ES-I3 (cell line): Measurements from ENCODE around the gene CXCL16.

Experiments
- H3K36me3 ChIP-seq: 2 replicates; pipeline ENCODE4 v1.6.1; 2013; ENCODE audit warnings: mild to moderate bottlenecking, low read length, control low read depth, moderate library complexity; ENCODE audit not compliant: insufficient read depth
- H3K4me1 ChIP-seq: 2 replicates; pipeline ENCODE4 v1.6.1; 2013; ENCODE audit warnings: mild to moderate bottlenecking, control low read depth, low read length; ENCODE audit not compliant: insufficient read depth
- H3K9ac ChIP-seq: 2 replicates; pipeline ENCODE4 v1.6.1; 2013; ENCODE audit warnings: low read depth, mild to moderate bottlenecking, low read length, moderate library complexity
- H3K9me3 ChIP-seq: 2 replicates; pipeline ENCODE4 v1.6.1; 2013; ENCODE audit warnings: mild to moderate bottlenecking, low read length, moderate library complexity; ENCODE audit not compliant: control insufficient read depth, insufficient read depth

Gene CXCL16

GRCh38 chr17:4739122-4740024, at the start of gene CXCL16, which contains the start of gene ZMYND15:
TSS of gene CXCL16 (minus strand) at chr17:4739928. CDS start at chr17:4739339, 589 bp downstream.
TSS of gene ZMYND15 (plus strand) at chr17:4739833. CDS start at chr17:4740549, 716 bp downstream.
- H3K4me1 ChIP-seq = no peaks in the 10 kb centered on the region
- H3K36me3 ChIP-seq = no peaks in the 10 kb centered on the region
- H3K9ac ChIP-seq = peak within 1 kb of the TSS; percentile 70; the same call in 1 of the 2 replicates
- H3K9me3 ChIP-seq = no peaks in the 10 kb centered on the region

- H3K36me3 ChIP-seq = no peaks in the 10 kb centered on the region
- H3K4me1 ChIP-seq = 0 out of 2 replicates have a peak, but pooled peaks cover 4% of the 10 kb centered on the region
- peak within 1 kb of the TSS; percentile 89 for H3K9ac ChIP-seq
- no peaks in the 10 kb centered on the region for H3K9me3 ChIP-seq
Observed at GRCh38 chr17:4788807-4789700, 49.3 kb upstream of the CXCL16 start, which contains the start of gene GLTPD2. TSS of gene GLTPD2 (plus strand) at chr17:4788964. CDS start at chr17:4789012, 48 bp downstream.

- H3K9ac ChIP-seq = peak overlapping the region; percentile 89; the same call in 1 of the 2 replicates
- H3K4me1 ChIP-seq = 0 out of 2 replicates have a peak, but pooled peaks cover 4% of the 10 kb centered on the region
- H3K9me3 ChIP-seq = no peaks in the 10 kb centered on the region
- H3K36me3 ChIP-seq = no peaks in the 10 kb centered on the region
Observed at GRCh38 chr17:4788159-4788806, 48.6 kb upstream of the CXCL16 start.

GRCh38 chr17:4786516-4786915, 46.8 kb upstream of the CXCL16 start:
- Histone ChIP-seq H3K4me1 (0 out of 2 replicates have a peak, but pooled peaks cover 4% of the 10 kb centered on the region), H3K9ac (no peak overlapping the region), H3K36me3 (no peaks in the 10 kb centered on the region), H3K9me3 (no peaks in the 10 kb centered on the region)

- Histone ChIP-seq H3K4me1 (0 out of 2 replicates have a peak, but pooled peaks cover 4% of the 10 kb centered on the region), H3K36me3 (no peaks in the 10 kb centered on the region), H3K9me3 (no peaks in the 10 kb centered on the region), H3K9ac (no peak within 1 kb of the TSS)
Observed at GRCh38 chr17:4786106-4786511, 46.4 kb upstream of the CXCL16 start, which contains the start of gene VMO1. TSS of gene VMO1 (minus strand) at chr17:4786364. CDS start at chr17:4786352, 12 bp downstream.

- Histone ChIP-seq H3K4me1 (0 out of 2 replicates have a peak, but pooled peaks cover 4% of the 10 kb centered on the region), H3K9ac (no peak overlapping the region), H3K9me3 (no peaks in the 10 kb centered on the region), H3K36me3 (no peaks in the 10 kb centered on the region)
Observed at GRCh38 chr17:4785311-4786105, 45.8 kb upstream of the CXCL16 start.

- no peak overlapping the region for H3K9ac ChIP-seq
- H3K9me3 ChIP-seq = no peaks in the 10 kb centered on the region
- H3K4me1 ChIP-seq = 0 out of 2 replicates have a peak, but pooled peaks cover 2% of the 10 kb centered on the region
- no peaks in the 10 kb centered on the region for H3K36me3 ChIP-seq
Observed at GRCh38 chr17:4782652-4783051, 42.9 kb upstream of the CXCL16 start.

GRCh38 chr17:4780325-4780955, 40.7 kb upstream of the CXCL16 start:
- Histone ChIP-seq H3K4me1 (no peaks in the 10 kb centered on the region), H3K9me3 (no peaks in the 10 kb centered on the region), H3K36me3 (no peaks in the 10 kb centered on the region), H3K9ac (no peak overlapping the region)

GRCh38 chr17:4777969-4778760, 38.4 kb upstream of the CXCL16 start:
- H3K9ac ChIP-seq = no peak overlapping the region
- H3K9me3 ChIP-seq = no peaks in the 10 kb centered on the region
- no peaks in the 10 kb centered on the region for H3K4me1 ChIP-seq
- no peaks in the 10 kb centered on the region for H3K36me3 ChIP-seq

GRCh38 chr17:4772235-4772613, 32.5 kb upstream of the CXCL16 start:
- Histone ChIP-seq H3K4me1 (no peaks in the 10 kb centered on the region), H3K9me3 (no peaks in the 10 kb centered on the region), H3K36me3 (no peaks in the 10 kb centered on the region), H3K9ac (no peak overlapping the region)

GRCh38 chr17:4771519-4772234, 31.9 kb upstream of the CXCL16 start, which contains the start of gene TM4SF5:
TSS of gene TM4SF5 (plus strand) at chr17:4771886. CDS start at chr17:4771923, 37 bp downstream.
- no peaks in the 10 kb centered on the region for H3K4me1 ChIP-seq
- no peaks in the 10 kb centered on the region for H3K36me3 ChIP-seq
- H3K9me3 ChIP-seq = no peaks in the 10 kb centered on the region
- no peak within 1 kb of the TSS for H3K9ac ChIP-seq

GRCh38 chr17:4769628-4770027, 29.9 kb upstream of the CXCL16 start:
- H3K9ac ChIP-seq = no peak overlapping the region
- H3K4me1 ChIP-seq = no peaks in the 10 kb centered on the region
- no peaks in the 10 kb centered on the region for H3K36me3 ChIP-seq
- no peaks in the 10 kb centered on the region for H3K9me3 ChIP-seq
